GM18508 (cell line): ENCODE data around the gene POLA1.
A peak's percentile ranks its signal among the peaks of the same experiment; 100 is the strongest.

ENCODE experiments used
- ATAC-seq: cut with Tn5 transposase; IDR thresholded peaks from one replicate; pipeline ENCODE4 v1.9.1; 2021; ENCODE audit warnings: moderate number of reproducible peaks; ENCODE audit not compliant: insufficient read depth, unreplicated experiment

POLA1 gene

DNA sequence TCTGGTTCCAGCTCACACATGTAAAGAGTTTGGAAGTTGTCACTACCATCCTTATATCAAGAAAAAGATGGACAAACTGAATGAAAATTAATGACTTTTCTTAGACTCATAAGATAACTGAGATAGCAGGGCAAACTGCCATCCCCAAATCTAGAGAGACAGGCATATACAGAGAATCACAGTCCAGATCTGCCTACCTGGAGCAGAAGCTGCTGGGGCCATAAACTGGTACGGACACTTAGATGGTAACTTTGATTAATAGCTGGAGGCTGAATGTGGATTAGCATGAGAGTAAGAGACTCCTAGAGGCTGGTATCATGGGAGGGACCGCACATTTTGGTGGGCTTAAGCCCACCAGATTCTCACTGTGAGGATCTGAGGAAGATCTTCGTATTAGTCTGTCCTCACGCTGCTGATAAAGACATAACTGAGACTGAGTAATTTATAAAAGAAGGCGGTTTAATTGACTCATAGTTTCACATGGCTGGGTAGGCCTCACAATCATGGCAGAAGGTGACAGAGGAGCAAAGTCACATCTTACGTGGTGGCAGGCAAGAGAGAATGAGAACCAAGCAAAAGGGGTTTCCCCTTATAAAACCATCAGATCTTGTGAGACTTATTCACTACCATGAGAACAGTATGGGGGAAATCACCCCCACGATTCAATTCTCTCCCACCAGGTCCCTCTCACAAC, 10.8 kb upstream of the POLA1 start:
- ATAC-seq = no peak

DNA sequence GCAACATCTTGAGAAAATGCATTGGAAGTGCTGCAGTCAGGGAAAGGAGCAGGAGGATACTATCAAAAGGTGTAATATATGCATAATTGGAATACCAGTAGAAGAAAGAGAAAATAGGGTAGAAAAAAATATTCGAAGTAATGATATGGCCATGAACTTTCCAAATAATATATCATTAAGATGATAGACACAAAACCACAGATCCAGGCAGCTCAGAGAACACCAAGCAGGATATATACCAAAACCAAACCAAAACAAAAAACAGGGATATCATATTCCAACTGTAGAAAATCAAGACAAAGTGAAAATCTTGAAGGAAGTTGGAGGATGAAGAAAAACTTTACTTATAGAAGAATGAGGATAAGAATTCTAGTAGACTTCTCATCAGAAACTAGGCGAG, 9.7 kb upstream of the POLA1 start:
- ATAC-seq = no peak

DNA sequence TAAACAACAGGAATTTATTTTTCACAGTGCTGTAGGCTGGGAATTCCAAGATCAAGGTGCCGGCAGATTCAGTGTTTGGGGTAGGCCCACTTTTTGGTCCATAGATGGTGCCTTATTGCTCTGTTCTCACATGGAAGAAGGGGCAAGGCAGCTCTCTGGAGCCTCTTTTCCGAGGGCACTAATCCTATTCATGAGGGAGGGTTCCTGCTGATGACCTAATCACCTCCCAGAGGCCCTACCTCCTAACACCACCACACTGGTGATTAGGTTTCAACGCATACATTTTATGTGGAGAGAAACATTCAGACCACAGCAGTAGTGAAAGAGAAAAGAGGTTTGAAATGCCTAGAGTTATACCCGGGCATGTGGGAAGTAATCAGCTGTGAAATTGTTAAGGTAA, 1.4 kb upstream of the POLA1 start:
- ATAC-seq = no peak

DNA sequence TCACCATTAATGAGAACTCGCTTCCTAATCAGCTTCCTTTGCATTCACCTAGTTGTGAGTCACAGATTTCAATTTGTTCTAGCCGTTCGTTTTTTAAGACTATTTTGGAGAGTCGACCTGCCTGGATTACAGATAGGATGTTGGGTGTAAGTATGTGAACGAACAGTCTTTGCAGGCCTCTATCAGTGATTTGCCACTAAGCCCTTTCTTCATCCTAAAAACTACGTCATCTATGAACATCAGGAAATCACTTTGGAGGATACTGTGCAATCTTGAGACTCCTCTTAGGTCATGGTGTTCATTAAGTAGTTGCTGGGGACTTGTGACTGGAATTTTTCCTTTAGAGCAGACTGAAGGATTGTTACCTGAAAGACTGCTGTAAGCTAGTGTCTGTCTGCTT, 1.1 kb downstream of the POLA1 start:
- ATAC-seq = no peak

DNA sequence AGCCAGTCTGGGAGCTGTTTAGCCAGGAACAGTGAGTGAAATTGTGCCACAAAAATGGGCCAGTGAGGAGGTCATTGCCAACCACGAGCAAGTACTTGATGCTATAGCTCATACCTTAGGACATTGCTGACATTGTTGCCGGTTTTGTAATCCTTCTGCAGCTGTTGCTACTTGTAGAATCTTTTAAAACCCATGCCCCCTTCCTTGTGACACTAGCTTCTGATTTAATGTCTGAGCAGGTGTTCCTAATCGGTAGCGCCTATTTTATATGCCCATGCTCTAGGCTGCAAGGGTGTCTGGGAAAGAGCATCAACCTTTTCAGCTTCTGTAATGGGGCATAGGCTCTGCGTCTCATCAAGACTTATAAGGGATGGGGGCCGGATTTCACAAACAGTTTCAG, 2.6 kb downstream of the POLA1 start:
- ATAC-seq = no peak

DNA sequence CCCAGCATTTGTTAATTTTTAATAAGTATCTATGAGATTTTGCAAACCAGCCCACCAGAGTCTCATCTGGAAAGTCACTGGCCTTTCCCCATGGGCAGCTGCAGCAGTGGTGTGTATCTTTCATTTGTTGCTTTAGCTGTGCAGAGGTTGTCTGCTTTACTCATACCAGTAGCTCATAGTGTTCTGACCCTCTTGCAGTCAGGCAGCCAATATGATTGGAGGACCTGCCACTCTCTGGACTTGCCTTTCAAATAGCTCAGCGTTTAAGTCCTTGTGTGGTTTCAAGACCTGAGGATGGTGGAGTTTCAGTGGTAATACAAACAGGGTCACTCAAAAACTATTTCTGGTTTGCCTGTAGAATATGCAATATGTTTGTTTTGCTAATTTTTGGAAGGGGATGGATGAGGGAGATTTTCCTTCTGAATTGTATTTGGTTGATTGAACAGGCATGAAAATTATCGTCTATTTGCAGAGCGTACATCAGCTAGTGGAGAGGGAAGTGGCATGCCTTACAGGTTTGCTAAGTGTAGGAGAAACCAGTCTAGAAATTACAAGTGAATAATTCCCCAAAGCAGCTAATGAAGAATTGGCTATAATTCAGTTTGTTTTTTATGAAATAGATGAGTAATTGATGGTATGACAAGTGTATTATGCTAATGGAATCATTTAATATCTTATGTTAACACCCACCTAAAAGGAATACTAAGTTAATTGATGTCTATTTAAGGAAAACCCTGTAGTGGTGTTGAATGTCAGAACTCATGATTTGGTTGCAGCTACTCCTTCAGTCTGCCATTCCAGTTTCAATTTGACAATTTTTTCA, 8.9 kb downstream of the POLA1 start:
- peak; percentile 98 for ATAC-seq

DNA sequence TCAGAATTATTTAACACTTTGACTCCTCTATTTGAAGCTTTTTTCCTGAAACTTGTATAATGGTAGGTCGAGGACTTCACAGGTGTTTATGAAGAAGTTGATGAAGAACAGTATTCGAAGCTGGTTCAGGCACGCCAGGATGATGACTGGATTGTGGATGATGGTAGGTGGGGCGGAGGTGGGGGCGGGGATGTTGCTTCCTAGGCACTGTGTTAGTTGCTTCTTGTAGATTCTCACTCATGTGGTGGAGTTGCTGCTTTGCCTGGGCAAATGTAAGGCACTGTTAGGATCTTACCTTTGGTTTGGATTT, 9.4 kb downstream of the POLA1 start:
- ATAC-seq = no peak

DNA sequence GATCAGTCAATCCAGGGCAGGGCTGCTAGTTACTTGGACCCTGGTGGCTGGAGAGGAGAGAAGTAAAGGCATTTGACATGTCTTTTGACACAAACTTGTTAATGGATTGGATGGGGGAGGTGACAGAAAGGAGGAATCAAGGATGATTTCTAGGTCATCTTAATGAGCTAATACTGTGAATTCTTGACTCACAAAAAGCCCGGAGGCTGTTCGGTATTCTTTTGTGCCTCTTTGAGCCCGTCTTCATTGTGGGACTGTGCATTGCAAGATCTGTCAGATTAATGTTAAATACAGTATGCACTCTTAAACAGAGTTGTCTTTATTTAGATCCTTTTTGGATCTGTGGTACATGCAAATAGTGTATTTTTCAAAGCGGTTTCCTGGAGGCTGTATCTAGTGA, 25.1 kb downstream of the POLA1 start:
- no peak for ATAC-seq

DNA sequence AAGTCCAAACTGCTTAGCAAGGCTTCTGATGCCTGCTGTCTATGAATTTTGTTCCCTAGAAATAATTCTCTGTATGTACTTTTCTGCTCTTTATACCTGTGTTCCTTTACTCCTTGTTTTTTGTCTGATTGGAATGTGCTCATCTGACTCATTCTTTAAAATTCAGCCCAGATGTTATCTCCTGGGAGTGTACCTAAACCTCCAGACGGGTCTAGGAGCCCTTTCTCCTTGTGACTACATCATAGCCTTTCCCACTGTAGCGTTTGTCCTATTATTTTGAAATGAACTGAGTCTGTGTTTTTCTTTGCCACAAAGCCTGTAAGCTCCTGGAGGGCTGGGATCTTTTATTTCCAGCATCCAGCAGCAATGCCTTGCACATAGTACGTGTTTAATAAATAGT, 26.3 kb downstream of the POLA1 start:
- no peak for ATAC-seq

DNA sequence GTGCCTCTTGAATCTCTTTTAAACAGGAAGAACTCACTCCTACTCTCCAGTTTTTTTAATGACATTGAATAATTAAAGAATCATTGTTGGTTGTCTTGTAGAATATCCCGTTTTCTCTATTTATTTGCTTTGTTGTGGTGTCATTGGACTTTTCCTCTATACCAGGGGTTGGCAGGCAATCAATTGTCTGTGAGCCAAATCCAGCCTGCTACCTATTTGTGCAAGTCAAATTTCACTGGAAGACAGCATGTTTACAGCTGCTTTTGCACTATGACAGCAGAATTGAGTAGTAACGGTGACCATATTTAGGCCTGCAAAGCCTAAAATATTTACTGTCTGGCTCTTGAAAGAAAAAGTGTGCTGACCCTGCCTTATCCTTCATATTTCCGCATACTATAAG, 34.8 kb downstream of the POLA1 start:
- ATAC-seq = no peak

DNA sequence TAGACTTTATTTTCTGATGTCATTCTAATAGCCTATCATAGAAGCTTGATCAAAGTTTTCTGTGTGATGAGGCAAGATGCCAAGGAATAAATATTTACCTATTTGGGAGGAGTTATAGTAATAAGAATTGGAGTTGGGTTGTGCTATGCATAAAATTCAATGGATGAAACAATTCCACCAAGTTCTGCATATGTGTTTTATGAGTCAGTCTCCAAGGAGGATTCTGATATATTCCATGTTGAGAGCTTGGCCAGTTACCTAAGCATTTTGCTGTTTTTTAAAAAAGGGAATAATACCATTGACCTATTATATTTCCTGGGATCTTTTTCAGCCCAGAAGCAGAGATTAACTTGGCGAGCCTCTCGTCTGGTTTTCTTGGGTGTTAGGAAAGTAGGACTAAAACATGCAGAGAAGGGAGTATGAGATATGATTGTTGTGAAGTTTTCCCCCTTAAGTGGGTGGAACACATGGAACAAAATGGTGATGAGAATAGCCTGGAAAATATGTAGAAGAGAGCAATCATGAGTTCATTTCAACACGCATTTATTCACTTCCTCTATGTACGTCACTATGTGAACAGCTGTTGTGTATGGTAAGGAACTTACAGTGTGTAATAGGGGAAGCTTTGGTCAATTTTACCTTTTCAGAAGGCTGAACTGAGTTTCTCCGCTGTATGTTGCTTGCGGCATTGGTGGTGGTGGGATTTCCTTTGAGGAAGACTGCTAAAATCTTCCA, 39.2 kb downstream of the POLA1 start:
- no peak for ATAC-seq

DNA sequence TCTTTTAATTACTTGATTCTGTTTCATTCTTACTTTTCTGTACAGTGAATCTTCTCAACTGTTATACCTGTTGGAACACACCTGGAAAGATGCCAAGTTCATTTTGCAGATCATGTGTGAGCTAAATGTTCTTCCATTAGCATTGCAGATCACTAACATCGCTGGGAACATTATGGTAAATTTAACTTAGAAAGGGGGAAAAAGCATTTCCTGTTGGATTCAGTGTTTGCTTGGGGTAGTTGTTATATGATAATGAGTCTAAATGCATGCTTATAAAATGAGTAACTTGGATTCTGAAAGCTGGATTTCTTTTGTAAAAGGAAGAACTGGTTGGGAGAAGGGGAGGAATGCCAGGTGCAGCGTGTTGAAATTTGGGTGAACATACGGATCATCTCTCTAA, 47.6 kb downstream of the POLA1 start:
- no peak for ATAC-seq

DNA sequence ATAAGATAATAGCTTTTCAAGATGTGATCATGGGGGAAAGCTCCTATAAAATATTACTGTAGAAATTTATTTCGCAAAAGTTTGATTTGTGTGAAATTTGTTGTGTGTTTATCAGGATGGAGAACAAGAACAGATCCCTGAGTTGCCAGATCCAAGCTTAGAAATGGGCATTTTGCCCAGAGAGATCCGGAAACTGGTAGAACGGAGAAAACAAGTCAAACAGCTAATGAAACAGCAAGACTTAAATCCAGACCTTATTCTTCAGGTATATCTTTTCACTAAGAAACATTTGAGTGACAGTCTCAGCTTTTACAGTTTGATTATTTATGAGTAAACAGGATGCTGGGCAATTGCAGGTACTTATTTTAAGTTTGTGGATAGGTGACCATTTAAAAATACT, 54.5 kb downstream of the POLA1 start:
- no peak for ATAC-seq

DNA sequence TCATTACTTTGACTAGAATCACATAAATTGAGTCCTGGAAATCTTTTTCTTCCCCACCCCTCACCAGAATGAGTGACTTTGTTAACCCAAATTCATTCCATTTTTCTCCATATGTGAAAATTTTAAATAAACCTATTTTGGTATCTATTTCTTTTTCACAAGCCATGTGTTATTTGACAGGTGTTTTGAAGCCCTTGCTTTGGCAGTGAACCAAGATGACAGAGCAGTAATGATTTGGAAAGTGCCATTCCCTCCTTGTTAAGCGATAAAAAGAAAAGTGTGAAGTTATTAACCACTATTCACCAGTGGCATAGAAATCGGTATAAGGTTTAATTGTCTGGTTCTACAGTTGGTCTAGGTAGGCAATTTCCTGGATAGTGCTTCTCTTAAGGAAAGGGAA, 66.1 kb downstream of the POLA1 start:
- no peak for ATAC-seq

DNA sequence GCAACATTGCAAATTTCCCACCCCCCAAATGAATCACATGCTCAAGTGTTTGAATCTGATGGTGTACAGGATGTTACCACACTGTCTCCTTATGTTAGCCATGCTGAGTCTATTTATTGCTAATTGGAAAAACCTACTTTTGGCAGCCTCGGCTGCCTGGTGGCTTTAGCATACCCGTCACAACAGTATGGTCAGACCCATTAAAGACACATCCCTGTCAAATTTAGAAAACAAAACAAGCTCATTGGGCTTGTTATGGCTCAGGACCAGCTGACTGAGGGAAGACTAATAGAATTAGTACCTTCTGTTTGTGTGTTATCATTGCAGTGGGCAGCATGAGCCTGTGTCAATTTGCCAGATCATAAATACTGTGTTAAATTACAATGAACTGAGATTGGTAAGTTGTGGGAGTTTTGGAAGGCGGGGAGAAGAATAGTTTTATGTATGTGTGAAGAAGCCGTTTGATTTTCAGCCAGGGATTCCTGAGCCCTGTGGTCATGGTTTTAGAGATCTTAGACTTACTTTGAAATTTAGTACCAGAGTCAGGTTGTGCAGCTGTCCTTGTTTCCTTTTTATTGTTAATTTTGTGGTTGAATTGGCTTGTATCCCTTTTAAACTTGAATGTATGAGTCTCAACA, 66.8 kb downstream of the POLA1 start:
- ATAC-seq = no peak

DNA sequence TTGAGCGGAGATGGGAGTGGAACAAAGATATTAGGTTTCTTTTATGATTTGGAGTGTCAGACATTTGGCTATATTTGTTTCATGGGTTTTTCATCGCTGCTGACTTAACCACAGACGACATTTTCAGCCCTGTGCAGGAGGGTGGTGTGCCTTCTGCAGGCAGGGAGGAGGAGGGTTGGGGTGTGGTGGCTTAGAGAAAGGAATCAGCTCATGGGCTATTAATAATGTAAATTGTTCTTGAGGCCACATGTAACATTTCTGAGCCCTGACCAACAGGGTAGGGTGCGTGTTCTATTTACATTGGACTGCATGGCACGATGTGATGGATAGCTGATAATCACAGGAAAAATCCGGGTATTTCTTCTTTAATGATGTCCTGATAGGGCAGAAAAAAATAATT, 67.6 kb downstream of the POLA1 start:
- no peak for ATAC-seq

DNA sequence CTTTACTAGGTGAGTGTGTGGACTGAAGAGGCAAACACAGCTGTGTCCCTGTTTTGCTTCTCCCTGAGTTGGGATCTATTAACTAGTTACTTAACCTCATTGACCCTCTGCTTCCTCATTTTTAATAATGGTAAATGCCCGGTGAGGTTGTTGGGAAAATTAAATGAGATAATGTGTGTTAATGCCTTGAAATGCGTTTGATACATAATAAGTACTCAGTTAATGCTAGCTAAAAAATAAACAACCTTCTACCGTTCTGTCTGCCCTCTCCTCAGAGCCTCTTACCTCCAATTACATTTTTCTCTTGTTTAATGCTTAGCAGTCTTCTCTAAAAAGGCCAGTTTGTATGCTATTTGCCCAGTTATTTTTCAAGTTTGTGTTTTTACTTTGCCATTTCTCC, 70.3 kb downstream of the POLA1 start:
- ATAC-seq = no peak

DNA sequence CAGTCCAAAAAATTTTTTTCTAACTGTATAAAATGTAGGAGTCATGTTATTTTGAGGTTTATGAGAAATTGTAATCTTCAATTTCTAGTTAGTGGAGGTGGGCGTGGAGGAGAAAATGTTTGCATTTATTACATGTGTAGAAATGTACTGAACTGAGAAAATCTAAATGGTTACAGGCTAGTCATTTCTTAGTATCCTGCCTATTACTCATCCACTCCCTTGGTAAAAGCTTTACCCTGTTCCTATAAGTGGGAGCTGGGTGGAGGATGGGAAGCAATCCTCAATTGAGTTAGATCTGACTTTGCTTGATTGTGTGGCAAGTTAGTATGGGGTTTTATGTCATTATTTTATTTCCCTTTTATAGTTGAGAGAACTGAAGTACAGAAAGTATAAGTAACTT, 73.8 kb downstream of the POLA1 start:
- no peak for ATAC-seq

DNA sequence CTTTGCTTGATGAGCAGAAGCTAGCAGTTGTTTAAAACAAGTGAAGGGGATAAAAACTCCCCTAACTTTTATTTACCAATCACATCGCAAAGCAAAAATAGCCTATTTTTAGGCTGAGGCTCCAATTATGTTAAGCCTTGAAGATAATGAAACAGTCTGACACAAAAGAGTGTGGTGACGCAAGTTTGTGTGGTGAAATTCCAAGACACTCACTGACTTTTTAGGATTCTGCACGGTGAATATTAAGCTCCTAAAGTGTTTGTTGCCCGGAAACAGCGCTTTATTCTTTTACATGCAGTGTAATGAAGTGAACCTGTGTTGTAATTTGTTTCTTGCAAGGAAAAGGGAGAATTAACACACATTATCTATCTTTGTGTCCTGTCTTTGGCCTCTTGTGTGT, 74.8 kb downstream of the POLA1 start:
- ATAC-seq = no peak

DNA sequence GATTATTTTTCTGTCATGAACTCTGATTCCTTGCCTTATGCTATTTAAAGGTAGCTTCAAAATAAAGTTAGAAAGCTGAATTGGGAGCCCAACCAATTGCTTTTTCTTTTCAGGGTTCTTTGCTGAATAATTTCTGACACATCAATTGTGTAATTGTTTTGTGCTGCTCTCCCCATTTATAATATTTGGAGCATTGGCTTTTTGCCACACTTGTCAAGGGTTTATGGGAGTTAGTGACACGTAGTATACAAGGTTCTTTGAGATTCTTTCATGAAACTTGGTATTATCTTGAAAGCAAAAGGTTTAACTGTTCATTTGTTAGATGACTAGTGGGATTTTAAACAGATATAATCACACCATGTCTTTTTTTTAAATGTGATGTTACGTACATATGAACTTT, 80.9 kb downstream of the POLA1 start:
- no peak for ATAC-seq

DNA sequence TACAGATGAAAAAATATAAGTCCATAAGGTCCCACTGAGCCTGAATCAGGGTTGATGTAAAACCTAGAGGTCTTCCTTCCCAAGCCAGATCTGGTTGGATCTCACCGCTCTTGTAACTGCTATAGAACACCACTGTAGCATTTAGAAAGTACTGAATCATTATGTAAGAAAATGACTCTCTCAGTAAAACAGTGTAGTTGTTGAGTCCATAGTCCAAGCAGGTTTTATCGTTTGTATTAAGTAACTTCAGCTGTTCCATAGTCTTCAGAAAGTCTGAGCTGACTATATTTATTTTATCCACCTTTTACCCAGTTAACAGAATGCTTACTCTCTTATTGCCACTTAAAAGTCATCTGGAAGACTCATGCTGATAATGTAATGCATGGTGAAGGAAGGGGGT, 82.2 kb downstream of the POLA1 start:
- no peak for ATAC-seq
